ENCODE data around the gene FAM83G. TPM values are rescaled to one million over a fixed set of nuclear protein-coding genes. Genes with fewer than 3 reads are reported as not detected.

FAM83G gene
- total RNA-seq, 1 experiment from 2014 or later: 38.7 TPM

- H3K4me3 Mint-ChIP-seq: no peak overlapping the region
Observed at GRCh38 chr17:18937981-18938691, 66.4 kb downstream of the FAM83G start.

More at GRCh38 chr17:18937981-18938691, 66.4 kb downstream of the FAM83G start:
- Histone ChIP-seq H4K20me1 (ENCODE audit: control insufficient read depth, insufficient read depth, insufficient read length) (no peaks in the 10 kb centered on the region), H3K79me1 (ENCODE audit: insufficient read depth, low read depth, low read length, poor library complexity, severe bottlenecking) (no peaks in the 10 kb centered on the region), H3K9ac (ENCODE audit: extremely low read depth, insufficient read length, low read length) (no peak overlapping the region), H4K91ac (ENCODE audit: insufficient read length, low read depth, low read length) (no peak overlapping the region), H3K4ac (ENCODE audit: low read depth, low read length) (no peak overlapping the region), H2BK120ac (ENCODE audit: low read depth, low read length, poor library complexity, severe bottlenecking) (no peak overlapping the region), H3K27me3 (ENCODE audit: insufficient read depth, low read length) (no peaks in the 10 kb centered on the region), H2BK12ac (ENCODE audit: insufficient read length, low read depth, low read length) (no peak overlapping the region), H4K5ac (ENCODE audit: insufficient read length, low read depth, low read length) (no peak overlapping the region), H3K9me3 (ENCODE audit: control insufficient read depth, low read depth, low read length) (no peaks in the 10 kb centered on the region), H3K79me2 (ENCODE audit: insufficient read depth, low read length) (no peaks in the 10 kb centered on the region), H3K23ac (ENCODE audit: insufficient read length, low read depth, low read length) (no peak overlapping the region), H3K4me2 (ENCODE audit: insufficient read depth, insufficient read length, low read length) (no peak overlapping the region), H4K8ac (replicated peaks; ENCODE audit: insufficient read length, low read depth, low read length) (no peak overlapping the region), H3K14ac (ENCODE audit: insufficient read depth, low read length) (no peak overlapping the region), H3K56ac (ENCODE audit: insufficient read length, low read depth, low read length) (no peak overlapping the region), H3K27ac (ENCODE audit: insufficient read length, low read depth, low read length) (no peak overlapping the region), H2BK15ac (ENCODE audit: low read depth, low read length) (no peak overlapping the region), H2BK5ac (ENCODE audit: insufficient read length, low read length) (no peak overlapping the region), H2AK5ac (ENCODE audit: insufficient read length, low read length) (no peak overlapping the region), H3K23me2 (ENCODE audit: insufficient read length, low read depth, low read length, poor library complexity, severe bottlenecking) (no peaks in the 10 kb centered on the region), H2BK20ac (ENCODE audit: low read depth, low read length, poor library complexity, severe bottlenecking) (no peak overlapping the region), H3K18ac (ENCODE audit: insufficient read length, low read depth, low read length) (no peak overlapping the region), H3T11ph (ENCODE audit: low read length) (no peak overlapping the region), H3K4me1 (ENCODE audit: insufficient read depth, low read length) (no peaks in the 10 kb centered on the region), H2AFZ (ENCODE audit: low read length) (no peak overlapping the region)
- H3K27me3 Mint-ChIP-seq (ENCODE audit: low read depth): peaks cover 5% of the 10 kb centered on the region
- no peak for DNase-seq
- no peaks in the 10 kb centered on the region for H3K4me1 Mint-ChIP-seq
- no peak overlapping the region for H3K27ac Mint-ChIP-seq
- no peaks in the 10 kb centered on the region for H3K36me3 Mint-ChIP-seq (ENCODE audit: insufficient read depth in 1 of 3, low read depth in 3 of 3)
- WGBS (ENCODE audit: extremely low coverage, insufficient read length, low lambda C conversion rate): no CpG with 5 or more reads among the region's 8 CpGs
- TF ChIP-seq CTCF (conservative IDR thresholded peaks at IDR 0.05): no peak
- no peaks in the 10 kb centered on the region for H3K9me3 Mint-ChIP-seq
